ENCODE results near the gene JKAMP.

GRCh38 chr14:59463787-59464485 lies 20.4 kb upstream of the JKAMP start:
- TF ChIP-seq CTCF (optimal IDR thresholded peaks at IDR 0.05 in 1 of 3, IDR thresholded peaks at IDR 0.05 in 1 of 3, conservative IDR thresholded peaks at IDR 0.05 in 1 of 3; ENCODE audit: extremely low read depth in 1 of 3, insufficient read depth in 2 of 3, low read length in 3 of 3) (no peak), EZH2 (IDR thresholded peaks at IDR 0.05; ENCODE audit: low read length) (no peak)
